ENCODE results near the gene TTC34. TPM values are rescaled to one million over a fixed set of nuclear protein-coding genes. Genes with fewer than 3 reads are reported as not detected.

Gene TTC34
- total RNA-seq, 1 experiment from 2014 or later = 0.92 TPM

- Mint-ChIP-seq H3K27me3 (ENCODE audit: low read depth) (peaks cover 2% of the 10 kb centered on the region; the same call in 1 of the 2 replicates), H3K4me1 (no peaks in the 10 kb centered on the region), H3K4me3 (no peak overlapping the region), H3K27ac (no peak overlapping the region), H3K9me3 (peaks cover 35 to 91% of the 10 kb centered on the region in 2 experiments), H3K36me3 (ENCODE audit: insufficient read depth in 1 of 3, low read depth in 3 of 3) (peaks cover 0 to 12% (median 0%) of the 10 kb centered on the region in 3 experiments; a peak in 5 of 7 replicates)
- Histone ChIP-seq H2BK5ac (ENCODE audit: insufficient read length, low read length) (no peak overlapping the region), H4K5ac (ENCODE audit: insufficient read length, low read depth, low read length) (no peak overlapping the region), H3K23ac (ENCODE audit: insufficient read length, low read depth, low read length) (no peak overlapping the region), H3K27me3 (ENCODE audit: insufficient read depth, low read length) (no peaks in the 10 kb centered on the region), H3K4me1 (ENCODE audit: insufficient read depth, low read length) (no peaks in the 10 kb centered on the region), H3T11ph (ENCODE audit: low read length) (no peak overlapping the region), H2AFZ (ENCODE audit: low read length) (no peak overlapping the region), H3K79me1 (ENCODE audit: insufficient read depth, low read depth, low read length, poor library complexity, severe bottlenecking) (no peaks in the 10 kb centered on the region), H3K18ac (ENCODE audit: insufficient read length, low read depth, low read length) (no peak overlapping the region), H3K56ac (ENCODE audit: insufficient read length, low read depth, low read length) (no peak overlapping the region), H3K9me3 (ENCODE audit: control insufficient read depth, low read depth, low read length) (peaks cover 99% of the 10 kb centered on the region), H3K4me2 (ENCODE audit: insufficient read depth, insufficient read length, low read length) (no peak overlapping the region), H2BK12ac (ENCODE audit: insufficient read length, low read depth, low read length) (no peak overlapping the region), H2BK20ac (ENCODE audit: low read depth, low read length, poor library complexity, severe bottlenecking) (no peak overlapping the region), H3K79me2 (ENCODE audit: insufficient read depth, low read length) (no peaks in the 10 kb centered on the region), H2BK15ac (ENCODE audit: low read depth, low read length) (no peak overlapping the region), H3K23me2 (ENCODE audit: insufficient read length, low read depth, low read length, poor library complexity, severe bottlenecking) (no peaks in the 10 kb centered on the region), H4K20me1 (ENCODE audit: control insufficient read depth, insufficient read depth, insufficient read length) (no peaks in the 10 kb centered on the region), H3K9ac (ENCODE audit: extremely low read depth, insufficient read length, low read length) (no peak overlapping the region), H2AK5ac (ENCODE audit: insufficient read length, low read length) (no peak overlapping the region), H2BK120ac (ENCODE audit: low read depth, low read length, poor library complexity, severe bottlenecking) (no peak overlapping the region), H3K27ac (ENCODE audit: insufficient read length, low read depth, low read length) (no peak overlapping the region), H3K4ac (ENCODE audit: low read depth, low read length) (no peak overlapping the region), H4K91ac (ENCODE audit: insufficient read length, low read depth, low read length) (no peak overlapping the region), H4K8ac (replicated peaks; ENCODE audit: insufficient read length, low read depth, low read length) (no peak overlapping the region), H3K14ac (ENCODE audit: insufficient read depth, low read length) (no peak overlapping the region)
- WGBS (ENCODE audit: extremely low coverage, insufficient read length, low lambda C conversion rate) = no CpG with 5 or more reads among the region's 15 CpGs
- DNase-seq = no peak
- TF ChIP-seq, protein P1, sequence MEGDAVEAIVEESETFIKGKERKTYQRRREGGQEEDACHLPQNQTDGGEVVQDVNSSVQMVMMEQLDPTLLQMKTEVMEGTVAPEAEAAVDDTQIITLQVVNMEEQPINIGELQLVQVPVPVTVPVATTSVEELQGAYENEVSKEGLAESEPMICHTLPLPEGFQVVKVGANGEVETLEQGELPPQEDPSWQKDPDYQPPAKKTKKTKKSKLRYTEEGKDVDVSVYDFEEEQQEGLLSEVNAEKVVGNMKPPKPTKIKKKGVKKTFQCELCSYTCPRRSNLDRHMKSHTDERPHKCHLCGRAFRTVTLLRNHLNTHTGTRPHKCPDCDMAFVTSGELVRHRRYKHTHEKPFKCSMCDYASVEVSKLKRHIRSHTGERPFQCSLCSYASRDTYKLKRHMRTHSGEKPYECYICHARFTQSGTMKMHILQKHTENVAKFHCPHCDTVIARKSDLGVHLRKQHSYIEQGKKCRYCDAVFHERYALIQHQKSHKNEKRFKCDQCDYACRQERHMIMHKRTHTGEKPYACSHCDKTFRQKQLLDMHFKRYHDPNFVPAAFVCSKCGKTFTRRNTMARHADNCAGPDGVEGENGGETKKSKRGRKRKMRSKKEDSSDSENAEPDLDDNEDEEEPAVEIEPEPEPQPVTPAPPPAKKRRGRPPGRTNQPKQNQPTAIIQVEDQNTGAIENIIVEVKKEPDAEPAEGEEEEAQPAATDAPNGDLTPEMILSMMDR (conservative IDR thresholded peaks at IDR 0.05) = no peak
These were observed 24.8 kb upstream of the TTC34 start for GRCh38 chr1:2826316-2826715.

Measured in H9 (cell line).